22Rv1 (cell line): ENCODE results near the gene STOML1.

Experiments used
- H3K27ac ChIP-seq: fragments of 450-650 bp; 2 replicates; pipeline ENCODE4 v1.5.1; 2017
- ZFX ChIP-seq: fragments of 450-650 bp; IDR thresholded peaks from 2 replicates; pipeline ENCODE4 v1.6.1; 2017; ENCODE audit warnings: antibody characterized with exemption, borderline replicate concordance
- TF ChIP-seq, protein P1 (sequence below): fragments of 450-650 bp; IDR thresholded peaks from 2 replicates; pipeline ENCODE4 v1.5.1; 2017; ENCODE audit warnings: mild to moderate bottlenecking

STOML1 gene

DNA sequence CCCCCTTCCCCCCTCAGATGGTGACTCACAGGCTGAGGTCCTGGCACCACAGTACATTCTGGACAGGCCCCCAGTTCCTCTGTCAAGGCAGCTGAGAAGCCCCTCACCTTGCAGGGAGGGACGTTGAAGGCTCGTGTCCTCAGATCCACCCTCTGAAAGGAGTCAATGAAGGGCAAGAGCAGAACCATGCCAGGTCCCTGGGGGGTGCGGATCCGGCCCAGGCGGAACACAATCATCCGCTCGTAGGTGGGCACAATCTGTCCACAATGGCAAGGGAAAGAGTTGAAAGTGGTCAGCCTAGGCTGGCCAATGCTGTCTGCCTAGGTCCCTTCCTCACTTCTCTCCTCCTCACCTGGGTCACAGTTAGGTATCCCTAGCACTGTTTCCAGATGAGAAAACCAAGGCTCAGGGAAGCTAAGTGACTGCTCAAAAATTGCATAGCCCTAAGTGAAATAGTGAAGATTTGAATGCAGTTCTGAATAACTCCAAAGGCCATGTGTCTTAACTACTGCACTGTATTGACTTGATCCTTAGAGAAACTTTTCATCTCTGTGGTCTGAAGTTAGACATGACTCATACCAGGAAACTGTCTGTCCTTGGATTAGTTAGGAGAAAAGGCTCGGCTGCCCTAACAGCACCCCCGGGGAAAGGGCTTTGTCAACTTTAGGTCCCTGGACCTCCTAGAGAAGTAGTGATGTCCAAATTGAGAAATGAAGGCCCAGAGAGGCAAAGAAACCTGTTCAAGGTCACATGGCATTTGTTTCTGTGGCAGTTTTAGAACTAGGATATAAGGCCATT, 2.9 kb downstream of the STOML1 start:
- no peak for TF ChIP-seq ZFX
- TF ChIP-seq, protein P1, sequence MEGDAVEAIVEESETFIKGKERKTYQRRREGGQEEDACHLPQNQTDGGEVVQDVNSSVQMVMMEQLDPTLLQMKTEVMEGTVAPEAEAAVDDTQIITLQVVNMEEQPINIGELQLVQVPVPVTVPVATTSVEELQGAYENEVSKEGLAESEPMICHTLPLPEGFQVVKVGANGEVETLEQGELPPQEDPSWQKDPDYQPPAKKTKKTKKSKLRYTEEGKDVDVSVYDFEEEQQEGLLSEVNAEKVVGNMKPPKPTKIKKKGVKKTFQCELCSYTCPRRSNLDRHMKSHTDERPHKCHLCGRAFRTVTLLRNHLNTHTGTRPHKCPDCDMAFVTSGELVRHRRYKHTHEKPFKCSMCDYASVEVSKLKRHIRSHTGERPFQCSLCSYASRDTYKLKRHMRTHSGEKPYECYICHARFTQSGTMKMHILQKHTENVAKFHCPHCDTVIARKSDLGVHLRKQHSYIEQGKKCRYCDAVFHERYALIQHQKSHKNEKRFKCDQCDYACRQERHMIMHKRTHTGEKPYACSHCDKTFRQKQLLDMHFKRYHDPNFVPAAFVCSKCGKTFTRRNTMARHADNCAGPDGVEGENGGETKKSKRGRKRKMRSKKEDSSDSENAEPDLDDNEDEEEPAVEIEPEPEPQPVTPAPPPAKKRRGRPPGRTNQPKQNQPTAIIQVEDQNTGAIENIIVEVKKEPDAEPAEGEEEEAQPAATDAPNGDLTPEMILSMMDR = no peak
- H3K27ac ChIP-seq = no peak overlapping the region

DNA sequence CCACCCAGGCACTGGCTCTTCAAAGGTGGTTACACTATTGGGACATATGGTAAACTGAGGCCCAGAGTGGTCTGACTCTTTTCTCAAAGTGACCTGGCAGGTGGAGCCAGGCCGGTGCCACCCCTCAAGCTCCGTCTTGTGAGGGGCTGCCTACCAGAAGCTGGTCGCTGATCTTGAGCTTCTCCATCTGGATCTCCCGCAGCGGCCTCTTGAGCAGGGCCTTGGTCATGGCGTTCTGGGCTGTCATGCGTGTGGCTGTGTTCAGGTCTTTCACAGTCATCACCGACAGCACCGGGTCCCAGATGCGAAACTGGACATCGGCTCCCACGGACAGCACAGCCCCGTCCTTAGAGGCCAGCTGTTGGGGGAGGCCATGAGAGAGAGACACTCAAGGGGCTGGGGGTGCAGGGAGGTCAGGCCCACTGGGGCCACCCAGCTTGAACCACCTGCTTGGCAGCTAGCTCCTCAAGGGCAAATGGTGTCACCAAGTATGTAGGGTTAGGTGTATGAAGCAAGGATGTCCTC, 3.6 kb downstream of the STOML1 start:
- H3K27ac ChIP-seq = no peak overlapping the region
- TF ChIP-seq, protein P1 = no peak

DNA sequence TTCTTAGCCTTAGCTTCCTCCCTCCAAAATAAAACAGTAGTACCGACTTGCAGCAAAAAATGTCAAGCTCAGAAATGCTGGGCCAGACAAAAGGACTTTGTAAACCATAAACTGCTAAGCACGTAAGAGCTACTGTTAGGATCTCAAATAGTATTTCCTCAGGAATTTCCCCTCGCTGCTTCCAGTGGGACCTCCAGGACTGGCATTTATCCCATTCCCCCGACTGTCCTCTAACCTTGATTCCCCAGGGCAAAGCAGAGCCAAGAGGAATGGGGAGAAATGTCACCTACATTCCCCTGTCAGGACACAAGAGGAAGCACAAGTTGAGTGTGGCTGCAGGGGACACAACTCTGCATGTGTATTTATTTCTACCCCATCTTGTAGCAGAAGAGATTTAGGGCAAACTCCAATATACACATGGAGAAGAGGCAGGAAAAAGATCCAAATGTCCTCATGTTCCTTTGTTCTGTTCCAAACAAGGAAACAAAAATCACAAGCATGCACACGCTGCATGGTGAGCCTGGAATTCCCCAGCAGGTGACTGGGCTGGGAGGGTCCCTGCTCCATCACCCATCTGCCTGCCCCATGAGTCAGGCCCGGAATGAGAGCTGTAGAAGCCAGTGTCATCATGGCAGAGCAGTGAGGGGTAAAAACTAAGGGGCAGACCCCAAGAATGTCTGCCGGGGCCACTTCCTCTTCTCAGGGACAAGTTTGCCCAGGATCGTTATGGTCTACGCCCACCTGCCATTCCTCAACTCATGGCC, 4.2 kb downstream of the STOML1 start:
- TF ChIP-seq ZFX = no peak
- TF ChIP-seq, protein P1 = no peak
- no peak overlapping the region for H3K27ac ChIP-seq

DNA sequence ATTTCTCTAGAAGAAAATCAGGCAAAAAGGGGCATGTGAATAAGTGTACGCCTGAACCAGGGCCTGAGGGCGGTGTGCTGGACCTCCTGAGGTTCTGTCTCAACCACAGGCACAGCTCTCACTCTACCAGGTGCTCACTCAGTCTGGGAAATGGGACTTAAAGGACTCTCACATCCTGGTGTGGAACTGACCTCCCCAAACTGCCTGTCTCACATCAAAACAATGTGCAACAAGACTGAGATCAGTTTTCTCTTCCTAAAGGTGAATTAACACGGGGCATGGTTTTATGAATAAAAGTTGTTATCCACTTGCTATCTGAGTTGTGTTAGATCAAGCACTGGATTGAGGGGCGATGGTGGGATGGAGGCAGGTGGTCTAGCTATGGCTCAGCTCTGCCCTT, 4.8 kb downstream of the STOML1 start:
- H3K27ac ChIP-seq = no peak overlapping the region
- TF ChIP-seq ZFX = no peak
- TF ChIP-seq, protein P1 = no peak

DNA sequence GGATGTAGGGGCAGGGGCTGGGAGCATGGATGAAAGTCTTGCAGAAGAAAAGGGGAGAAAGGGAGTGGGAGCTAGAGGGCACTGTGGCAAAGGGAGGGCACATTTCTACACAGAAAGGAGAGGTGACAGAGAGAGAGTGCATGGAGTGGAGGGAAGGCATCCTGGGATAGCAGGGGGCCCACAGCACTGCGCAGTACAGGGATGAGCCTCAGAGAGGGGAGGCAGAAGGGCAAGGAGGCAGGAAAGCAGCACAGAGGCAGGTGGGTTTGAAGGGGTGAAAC, 5.4 kb downstream of the STOML1 start:
- H3K27ac ChIP-seq = no peak overlapping the region
- TF ChIP-seq, protein P1 = no peak
- TF ChIP-seq ZFX = no peak

DNA sequence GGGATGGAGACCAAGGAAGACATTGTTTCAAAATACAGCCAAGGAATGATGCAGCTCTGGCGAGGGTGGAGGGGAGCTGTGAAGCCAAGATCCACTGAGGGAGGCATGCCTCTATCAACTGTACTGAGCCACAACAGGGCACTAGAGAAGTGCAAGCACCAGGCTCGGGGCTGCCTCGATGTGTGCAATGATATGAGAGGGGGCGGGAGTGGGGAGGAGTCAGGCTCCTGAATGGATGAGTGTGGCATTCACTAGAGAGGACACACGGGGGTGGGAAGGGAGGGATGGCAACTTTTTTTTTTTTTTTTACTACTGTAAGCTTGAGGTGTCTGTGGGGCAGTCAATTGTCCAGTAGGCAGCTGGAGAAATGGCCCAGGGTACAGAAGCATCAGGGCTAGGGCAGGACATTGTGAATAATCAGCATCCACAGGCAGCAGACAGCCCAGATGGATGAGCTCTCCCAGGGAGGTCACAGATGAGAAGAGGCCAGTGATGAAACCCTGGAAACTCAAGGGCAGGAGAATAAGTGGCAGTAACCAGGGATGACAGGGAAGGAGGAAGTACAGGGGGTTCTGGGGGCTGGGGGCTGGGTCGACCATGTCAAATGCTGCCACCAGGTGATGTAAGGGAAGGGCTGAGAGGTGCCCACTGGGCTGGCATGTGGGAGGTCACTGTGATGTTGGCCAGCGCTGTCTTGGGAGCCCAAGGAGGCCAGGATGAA, 5.9 kb downstream of the STOML1 start:
- H3K27ac ChIP-seq = no peak overlapping the region
- no peak for TF ChIP-seq ZFX
- TF ChIP-seq, protein P1 = no peak
